K562 (cell line): Measurements from ENCODE around the gene PPHLN1. TPM values are rescaled to one million over a fixed set of nuclear protein-coding genes. Genes with fewer than 3 reads are reported as not detected.

ENCODE experiments used
- ATAC-seq: fragments of 200-7000 bp; cut with Tn5 transposase; 3 replicates; pipeline ENCODE4 v1.9.1; 2020; ENCODE audit warnings: moderate library complexity
- BruUV-seq: library from RNA; stranded (reverse); fragments of 400-500 nt; replicated peaks from 2 replicates; lab custom pipeline; 2021; lab: Mats Ljungman, UMichigan
- CTCF ChIA-PET: fragments of 300-600 bp; formaldehyde crosslinking; extraction: SDS; loops from one replicate; lab custom pipeline; 2021; ENCODE audit warnings: low intra/inter-chr PET ratio; lab: Yijun Ruan, JAX
- POLR2A ChIA-PET: fragments of 300-600, 350-650 bp; sonication (Branson Sonifier 250); formaldehyde crosslinking; extraction: SDS; loops from one replicate; lab custom pipeline; 2021; ENCODE audit warnings: antibody characterized with exemption, inconsistent platforms; lab: Yijun Ruan, JAX
- DNase-seq, 4 experiments: peaks; one replicate each; pipeline versions ENCODE4 v3.0.0 to v3.0.0-alpha.2; 2011 to 2018; ENCODE audit warnings: low spot score in 3 of 4, mixed read lengths in 3 of 4; ENCODE audit errors: extremely low read depth in 1 of 4
- FAIRE-seq: peaks from 2 replicates; lab custom pipeline; 2011; peaks lifted over from hg19 to GRCh38; lab: Jason Lieb, UNC
- H2AFZ ChIP-seq: 2 replicates; pipeline ENCODE4 v1.6.0; 2011; ENCODE audit warnings: low read depth, low read length, control low read depth, inconsistent platforms
- H3K27ac ChIP-seq: fragments of 200-600 bp; 3 replicates; pipeline ENCODE4 v1.8.0; 2011; ENCODE audit warnings: low read depth, mild to moderate bottlenecking, control low read depth, inconsistent platforms, low read length, moderate library complexity, mixed read lengths; ENCODE audit errors: extremely low read depth
- H3K27me3 ChIP-seq, 2 experiments: fragments of 300-600 bp in 1 of 2; 2 replicates in 1 of 2; 3 replicates in 1 of 2; pipeline versions ENCODE4 v1.6.0 to v1.8.0; 2011; ENCODE audit warnings: inconsistent platforms in 2 of 2, low read length in 2 of 2, mild to moderate bottlenecking in 1 of 2, mixed read lengths in 1 of 2, moderate library complexity in 1 of 2; ENCODE audit not compliant: control insufficient read depth in 2 of 2, insufficient read depth in 2 of 2
- H3K36me3 ChIP-seq: fragments of 300-600 bp; 3 replicates; pipeline ENCODE4 v1.8.0; 2011; ENCODE audit warnings: mild to moderate bottlenecking, low read length, inconsistent platforms; ENCODE audit not compliant: control insufficient read depth, insufficient read depth
- H3K4me1 ChIP-seq, 2 experiments: fragments of 200-600 bp in 1 of 2; replicated peaks in 1 of 2; 2 replicates in 1 of 2; 3 replicates in 1 of 2; pipeline versions ENCODE4 v1.5.1 to v1.8.0; 2011; ENCODE audit warnings: inconsistent platforms in 2 of 2, low read length in 2 of 2, mild to moderate bottlenecking in 1 of 2, mixed read lengths in 1 of 2, moderate library complexity in 1 of 2; ENCODE audit not compliant: control insufficient read depth in 2 of 2, insufficient read depth in 2 of 2
- H3K4me2 ChIP-seq: 2 replicates; pipeline ENCODE4 v1.6.1; 2011; ENCODE audit warnings: low read length, control low read depth, inconsistent platforms, mixed read lengths; ENCODE audit not compliant: insufficient read depth
- H3K4me3 ChIP-seq: fragments of 200-600 bp; sonication (generic), shearing (Covaris generic); 2 replicates; pipeline ENCODE4 v1.5.1; 2016; ENCODE audit warnings: control low read depth, inconsistent platforms
- H3K79me2 ChIP-seq: fragments of 200-600 bp; 3 replicates; pipeline ENCODE4 v1.8.0; 2011; ENCODE audit warnings: low read length, inconsistent platforms; ENCODE audit not compliant: control insufficient read depth, insufficient read depth
- H3K9ac ChIP-seq, 2 experiments: 2 replicates each; pipeline versions ENCODE4 v1.6.0 to v1.6.1; 2011; ENCODE audit warnings: low read depth in 2 of 2, low read length in 2 of 2, control low read depth in 1 of 2, inconsistent platforms in 1 of 2, mild to moderate bottlenecking in 1 of 2, mixed read lengths in 1 of 2; ENCODE audit not compliant: insufficient read depth in 1 of 2
- H3K9me1 ChIP-seq: one replicate; pipeline ENCODE4 v1.6.0; 2011; ENCODE audit warnings: inconsistent platforms, mild to moderate bottlenecking, low read length, moderate library complexity; ENCODE audit not compliant: control insufficient read depth, insufficient read depth
- H3K9me3 ChIP-seq: replicated peaks from 2 replicates; pipeline ENCODE4 v1.5.1; 2011; ENCODE audit warnings: low read depth, low read length, inconsistent platforms; ENCODE audit not compliant: control insufficient read depth, insufficient read depth
- H4K20me1 ChIP-seq: replicated peaks from 2 replicates; pipeline ENCODE4 v1.6.1; 2011; ENCODE audit warnings: low read length, inconsistent platforms, mixed read lengths; ENCODE audit not compliant: control insufficient read depth, insufficient read depth
- BRCA1 ChIP-seq, 2 experiments: fragments of 450-650 bp in 1 of 2; sonication (generic) in 1 of 2; formaldehyde crosslinking in 1 of 2; IDR thresholded peaks; 2 replicates each; pipeline versions ENCODE4 v1.5.0 to v1.6.1; 2017 to 2020; ENCODE audit warnings: mild to moderate bottlenecking in 1 of 2, missing genetic modification reagents in 1 of 2
- BRD4 ChIP-seq: fragments of 200-600 bp; sonication (generic); IDR thresholded peaks from 2 replicates; pipeline ENCODE4 v1.6.1; 2017; ENCODE audit warnings: inconsistent platforms
- CAMTA2 ChIP-seq: fragments of 250-450 bp; sonication (Bioruptor Pico); conservative IDR thresholded peaks from 2 replicates; pipeline ENCODE4 v1.5.1; 2022
- CUX1 ChIP-seq: fragments of 200-800 bp; sonication (Bioruptor generic); IDR thresholded peaks from 2 replicates; pipeline ENCODE4 v1.6.1; 2016; ENCODE audit warnings: missing genetic modification characterization, missing compliant biosample characterization
- EHMT2 ChIP-seq: fragments of 450-650 bp; IDR thresholded peaks from 2 replicates; pipeline ENCODE4 v1.6.1; 2018; ENCODE audit warnings: antibody characterized with exemption
- FOXP1 ChIP-seq: sonication (generic); formaldehyde crosslinking; IDR thresholded peaks from 2 replicates; pipeline ENCODE4 v1.8.0; 2022; ENCODE audit warnings: mild to moderate bottlenecking, missing genetic modification reagents
- HLTF ChIP-seq: fragments of 450-650 bp; IDR thresholded peaks from 2 replicates; pipeline ENCODE4 v1.6.1; 2016
- KLF16 ChIP-seq: IDR thresholded peaks from 2 replicates; pipeline ENCODE4 v1.6.1; 2016; ENCODE audit warnings: antibody characterized with exemption
- MAZ ChIP-seq, 2 experiments: fragments of 450-650 bp in 1 of 2; sonication (generic) in 1 of 2; formaldehyde crosslinking; IDR thresholded peaks in 1 of 2; conservative IDR thresholded peaks in 1 of 2; 2 replicates each; pipeline versions ENCODE4 v1.4.0 to v1.5.0; 2020; ENCODE audit warnings: mild to moderate bottlenecking in 1 of 2, missing genetic modification reagents in 1 of 2
- PYGO2 ChIP-seq: fragments of 450-650 bp; IDR thresholded peaks from 2 replicates; pipeline ENCODE4 v1.6.1; 2016; ENCODE audit warnings: mild to moderate bottlenecking, missing genetic modification characterization, moderate library complexity, missing compliant biosample characterization
- SIN3A ChIP-seq, 2 experiments: fragments of 150-350 bp in 1 of 2; IDR thresholded peaks; 2 replicates each; pipeline ENCODE4 v1.6.1; 2011 to 2016; ENCODE audit warnings: borderline replicate concordance in 2 of 2, low read depth in 2 of 2, low read length in 2 of 2, mild to moderate bottlenecking in 2 of 2, moderate library complexity in 2 of 2; ENCODE audit not compliant: control insufficient read depth in 1 of 2
- SMARCA5 ChIP-seq: fragments of 450-650 bp; IDR thresholded peaks from 2 replicates; pipeline ENCODE4 v1.6.1; 2016
- SMARCC2 ChIP-seq: fragments of 450-650 bp; IDR thresholded peaks from 2 replicates; pipeline ENCODE4 v1.6.1; 2017; ENCODE audit warnings: antibody characterized with exemption, moderate library complexity, mild to moderate bottlenecking, low read depth
- TAF7 ChIP-seq: fragments of 450-650 bp; IDR thresholded peaks from 2 replicates; pipeline ENCODE4 v1.6.1; 2016; ENCODE audit warnings: missing genetic modification characterization, missing compliant biosample characterization
- TBP ChIP-seq: optimal IDR thresholded peaks from 2 replicates; pipeline ENCODE3; 2011; ENCODE audit warnings: low read depth, low read length, improper control_type of control experiment
- TRIM25 ChIP-seq: fragments of 450-650 bp; IDR thresholded peaks from 2 replicates; pipeline ENCODE4 v1.7.0; 2016; ENCODE audit warnings: borderline replicate concordance
- ZBTB1 ChIP-seq: sonication (generic); formaldehyde crosslinking; IDR thresholded peaks from 2 replicates; pipeline ENCODE4 v1.8.1; 2023; ENCODE audit warnings: missing genetic modification reagents, low read depth, mild to moderate bottlenecking, borderline replicate concordance
- ZNF780A ChIP-seq: fragments of 250-450 bp; sonication (Bioruptor Pico); IDR thresholded peaks from 2 replicates; pipeline ENCODE4 v1.5.0; 2021; ENCODE audit warnings: mild to moderate bottlenecking
- WGBS: fragments of 100-300 bp; shearing (Covaris generic); methylation state at CpG from one replicate; pipeline ENCODE4 v1.1.6; 2016; ENCODE audit warnings: low coverage, mixed read lengths; ENCODE audit not compliant: insufficient coverage; ENCODE audit errors: missing lambda C conversion rate; 5-methylcytosine and 5-hydroxymethylcytosine counted together
- in situ Hi-C: fragments of 300-500 bp; cut with MboI; formaldehyde crosslinking; loops from 4 replicates; pipeline ENCODE4 v1.15.0; 2018; ENCODE audit warnings: inconsistent platforms, mixed read lengths
- intact Hi-C: fragments of 100-400 bp; cut with micrococcal nuclease; formaldehyde crosslinking; loops from 2 replicates; pipeline ENCODE4 v1.14.2; 2022
- polyA plus RNA-seq, 8 experiments: library from polyadenylated mRNA; depleted of rRNA in 4 of 8; stranded (reverse) in 5 of 8; unstranded in 3 of 8; fragments of >200 nt; fragmentation: Nextera tagmentation in 2 of 8; fragmentation: Illumina TruSeq in 1 of 8; extraction: Ambion mirVana in 2 of 8; extraction: Trizol in 1 of 8; gene quantifications; 2 replicates each; pipeline versions ENCODE4 v1.2.1 to v1.2.3, GENCODE V29; 2011 to 2014; ENCODE audit warnings: inconsistent platforms in 1 of 8, missing spikeins in 1 of 8
- total RNA-seq, 7 experiments: library from RNA; depleted of rRNA in 6 of 7; stranded (reverse); fragments of >200 nt in 6 of 7; fragmentation: Illumina TruSeq in 2 of 7; extraction: Trizol in 2 of 7; gene quantifications; 2 replicates each; pipeline versions ENCODE4 v1.2.1 to v1.2.3, GENCODE V29; 2011 to 2021; ENCODE audit warnings: low replicate concordance in 1 of 7

The PPHLN1 gene
- total and polyA plus RNA-seq, 9 of the 15 experiments (the other 6 are each of a cell fraction or from before 2014, with no cell fraction given) = 66.3 to 112 (median 93.6) TPM

GRCh38 chr12:42278128-42278510, 47.8 kb upstream of the PPHLN1 start (continued):
- TF ChIP-seq CUX1 (CRISPR knock-in tag) = no peak
- TF ChIP-seq CAMTA2 (CRISPR knock-in tag) = no peak
- TF ChIP-seq PYGO2 (tag) = no peak
- no peak for TF ChIP-seq ZNF780A
- no peak for TF ChIP-seq HLTF
- TF ChIP-seq TAF7 = no peak
- no peak for TF ChIP-seq BRD4
- no peak for TF ChIP-seq KLF16

DNA sequence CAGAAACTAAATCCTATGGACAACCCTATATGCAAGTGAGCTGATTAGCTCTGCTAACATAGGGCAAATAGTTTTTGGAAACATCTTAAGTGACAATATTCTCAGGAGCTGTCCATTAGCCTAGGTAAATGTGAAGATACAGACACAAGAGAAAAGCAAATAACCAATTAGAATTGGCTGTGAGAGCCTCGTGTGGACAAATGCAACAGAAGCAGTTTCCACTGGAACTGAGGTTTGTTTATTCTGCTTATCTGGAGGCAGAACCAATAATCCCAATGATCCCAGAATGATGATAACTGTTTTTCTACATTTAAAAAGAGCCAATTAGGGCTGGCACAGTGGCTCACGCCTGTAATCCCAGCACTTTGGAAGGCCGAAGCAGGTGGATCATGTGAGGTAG, 44.7 kb upstream of the PPHLN1 start:
- BruUV-seq = no TSS peak
- intact Hi-C loops = no loop called here
- FAIRE-seq (no peak), ATAC-seq (no peak), DNase-seq (no peak)
- 8% methylated on average over 3 of the region's 3 CpGs for WGBS
- POLR2A ChIA-PET = no interaction called here
- no peaks in the 10 kb centered on the region for H3K9me3 ChIP-seq
- no peaks in the 10 kb centered on the region for H3K4me1 ChIP-seq
- no peaks in the 10 kb centered on the region for H3K9me1 ChIP-seq
- in situ Hi-C loops = no loop called here
- H3K4me2 ChIP-seq = no peak overlapping the region
- no peaks in the 10 kb centered on the region for H3K36me3 ChIP-seq
- H3K27ac ChIP-seq = no peak overlapping the region
- H3K27me3 ChIP-seq = peaks cover 4 to 6% of the 10 kb centered on the region in 2 experiments; a peak in 3 of 5 replicates
- H3K4me3 ChIP-seq = no peak overlapping the region
- no peaks in the 10 kb centered on the region for H3K79me2 ChIP-seq
- H3K9ac ChIP-seq = no peak overlapping the region
- no peaks in the 10 kb centered on the region for H4K20me1 ChIP-seq
- CTCF ChIA-PET = no interaction called here
- H2AFZ ChIP-seq = no peak overlapping the region
- TF ChIP-seq MAZ (CRISPR knock-in tag; conservative IDR thresholded peaks at IDR 0.05 in 1 of 2, IDR thresholded peaks at IDR 0.05 in 1 of 2) (no peak), SMARCC2 (no peak), SMARCA5 (no peak), TRIM25 (no peak), BRCA1 (IDR thresholded peaks at IDR 0.05) (no peak), BRCA1 (CRISPR knock-in tag; IDR thresholded peaks at IDR 0.05) (no peak), ZBTB1 (no peak), SIN3A (IDR thresholded peaks at IDR 0.05; ENCODE audit: borderline replicate concordance in 2 of 2, control insufficient read depth in 1 of 2, low read depth in 2 of 2, low read length in 2 of 2) (no peak), EHMT2 (no peak), TBP (no peak), FOXP1 (CRISPR knock-in tag) (no peak)
